K562 (cell line): ENCODE results near the gene MRPL48. TPM values are rescaled to one million over a fixed set of nuclear protein-coding genes. Genes with fewer than 3 reads are reported as not detected.

Experiments
- ARID1B ChIP-seq: fragments of 450-650 bp; IDR thresholded peaks from 2 replicates; pipeline ENCODE4 v1.6.1; 2016; ENCODE audit warnings: antibody characterized with exemption, mild to moderate bottlenecking, inconsistent platforms
- CC2D1A ChIP-seq: fragments of 450-650 bp; IDR thresholded peaks from 2 replicates; pipeline ENCODE4 v1.6.1; 2017; ENCODE audit warnings: mild to moderate bottlenecking
- EGR1 ChIP-seq: fragments of 450-650 bp; conservative IDR thresholded peaks from 2 replicates; pipeline ENCODE4 v1.6.1; 2017; ENCODE audit warnings: mild to moderate bottlenecking
- STAT5A ChIP-seq: IDR thresholded peaks from 2 replicates; pipeline ENCODE4 v1.6.1; 2012; ENCODE audit warnings: low read length, inconsistent platforms, borderline replicate concordance
- TSHZ1 ChIP-seq: fragments of 250-450 bp; sonication (Bioruptor Pico); IDR thresholded peaks from 2 replicates; pipeline ENCODE4 v1.4.0; 2020; ENCODE audit warnings: mild to moderate bottlenecking, moderate library complexity
- ZNF407 ChIP-seq: fragments of 450-650 bp; IDR thresholded peaks from 2 replicates; pipeline ENCODE4 v1.6.1; 2016; ENCODE audit warnings: low read depth
- polyA plus RNA-seq, 8 experiments: library from polyadenylated mRNA; depleted of rRNA in 4 of 8; stranded (reverse) in 5 of 8; unstranded in 3 of 8; fragments of >200 nt; fragmentation: Nextera tagmentation in 2 of 8; fragmentation: Illumina TruSeq in 1 of 8; extraction: Ambion mirVana in 2 of 8; extraction: Trizol in 1 of 8; gene quantifications; 2 replicates each; pipeline versions ENCODE4 v1.2.1 to v1.2.3, GENCODE V29; 2011 to 2014; ENCODE audit warnings: inconsistent platforms in 1 of 8, missing spikeins in 1 of 8
- total RNA-seq, 7 experiments: library from RNA; depleted of rRNA in 6 of 7; stranded (reverse); fragments of >200 nt in 6 of 7; fragmentation: Illumina TruSeq in 2 of 7; extraction: Trizol in 2 of 7; gene quantifications; 2 replicates each; pipeline versions ENCODE4 v1.2.1 to v1.2.3, GENCODE V29; 2011 to 2021; ENCODE audit warnings: low replicate concordance in 1 of 7
- TF ChIP-seq, protein P1 (sequence below): fragments of 250-450 bp; sonication (Bioruptor Pico); IDR thresholded peaks from 2 replicates; pipeline ENCODE4 v1.4.0; 2020

MRPL48 gene
- total and polyA plus RNA-seq, 9 of the 15 experiments (the other 6 are each of a cell fraction or from before 2014, with no cell fraction given): 66.0 to 237 (median 104) TPM

GRCh38 chr11:73787643-73788558 lies at the start of gene MRPL48 (continued):
- TF ChIP-seq ZNF407: no peak
- no peak; the same call in 1 of the 2 replicates for TF ChIP-seq CC2D1A
- 0 out of 2 replicates have a peak, but pooled peaks have one; percentile 40 for TF ChIP-seq EGR1
- TF ChIP-seq, protein P1, sequence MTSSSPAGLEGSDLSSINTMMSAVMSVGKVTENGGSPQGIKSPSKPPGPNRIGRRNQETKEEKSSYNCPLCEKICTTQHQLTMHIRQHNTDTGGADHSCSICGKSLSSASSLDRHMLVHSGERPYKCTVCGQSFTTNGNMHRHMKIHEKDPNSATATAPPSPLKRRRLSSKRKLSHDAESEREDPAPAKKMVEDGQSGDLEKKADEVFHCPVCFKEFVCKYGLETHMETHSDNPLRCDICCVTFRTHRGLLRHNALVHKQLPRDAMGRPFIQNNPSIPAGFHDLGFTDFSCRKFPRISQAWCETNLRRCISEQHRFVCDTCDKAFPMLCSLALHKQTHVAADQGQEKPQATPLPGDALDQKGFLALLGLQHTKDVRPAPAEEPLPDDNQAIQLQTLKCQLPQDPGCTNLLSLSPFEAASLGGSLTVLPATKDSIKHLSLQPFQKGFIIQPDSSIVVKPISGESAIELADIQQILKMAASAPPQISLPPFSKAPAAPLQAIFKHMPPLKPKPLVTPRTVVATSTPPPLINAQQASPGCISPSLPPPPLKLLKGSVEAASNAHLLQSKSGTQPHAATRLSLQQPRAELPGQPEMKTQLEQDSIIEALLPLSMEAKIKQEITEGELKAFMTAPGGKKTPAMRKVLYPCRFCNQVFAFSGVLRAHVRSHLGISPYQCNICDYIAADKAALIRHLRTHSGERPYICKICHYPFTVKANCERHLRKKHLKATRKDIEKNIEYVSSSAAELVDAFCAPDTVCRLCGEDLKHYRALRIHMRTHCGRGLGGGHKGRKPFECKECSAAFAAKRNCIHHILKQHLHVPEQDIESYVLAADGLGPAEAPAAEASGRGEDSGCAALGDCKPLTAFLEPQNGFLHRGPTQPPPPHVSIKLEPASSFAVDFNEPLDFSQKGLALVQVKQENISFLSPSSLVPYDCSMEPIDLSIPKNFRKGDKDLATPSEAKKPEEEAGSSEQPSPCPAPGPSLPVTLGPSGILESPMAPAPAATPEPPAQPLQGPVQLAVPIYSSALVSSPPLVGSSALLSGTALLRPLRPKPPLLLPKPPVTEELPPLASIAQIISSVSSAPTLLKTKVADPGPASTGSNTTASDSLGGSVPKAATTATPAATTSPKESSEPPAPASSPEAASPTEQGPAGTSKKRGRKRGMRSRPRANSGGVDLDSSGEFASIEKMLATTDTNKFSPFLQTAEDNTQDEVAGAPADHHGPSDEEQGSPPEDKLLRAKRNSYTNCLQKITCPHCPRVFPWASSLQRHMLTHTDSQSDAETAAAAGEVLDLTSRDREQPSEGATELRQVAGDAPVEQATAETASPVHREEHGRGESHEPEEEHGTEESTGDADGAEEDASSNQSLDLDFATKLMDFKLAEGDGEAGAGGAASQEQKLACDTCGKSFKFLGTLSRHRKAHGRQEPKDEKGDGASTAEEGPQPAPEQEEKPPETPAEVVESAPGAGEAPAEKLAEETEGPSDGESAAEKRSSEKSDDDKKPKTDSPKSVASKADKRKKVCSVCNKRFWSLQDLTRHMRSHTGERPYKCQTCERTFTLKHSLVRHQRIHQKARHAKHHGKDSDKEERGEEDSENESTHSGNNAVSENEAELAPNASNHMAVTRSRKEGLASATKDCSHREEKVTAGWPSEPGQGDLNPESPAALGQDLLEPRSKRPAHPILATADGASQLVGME (CRISPR knock-in tag): peak; percentile 86
- peak; percentile 33; the same call in 1 of the 2 replicates for TF ChIP-seq TSHZ1 (CRISPR knock-in tag)
- no peak; the same call in 1 of the 2 replicates for TF ChIP-seq STAT5A
- TF ChIP-seq ARID1B: peak; percentile 50
